HEK293 (cell line): ENCODE data around the gene BICD1.

ENCODE experiments used
- CTCF ChIA-PET: fragments of 350-600 bp; formaldehyde crosslinking; extraction: SDS; loops from one replicate; lab custom pipeline; 2021; ENCODE audit warnings: antibody characterized with exemption; lab: Yijun Ruan, JAX
- POLR2A ChIA-PET: fragments of 300-600 bp; formaldehyde crosslinking; extraction: SDS; loops from one replicate; lab custom pipeline; 2020; ENCODE audit warnings: antibody characterized with exemption, inconsistent platforms; lab: Yijun Ruan, JAX
- H3K27ac ChIP-seq: fragments of 200-500 bp; sonication (Bioruptor generic); 2 replicates; pipeline ENCODE4 v1.5.1; 2014; ENCODE audit warnings: low read depth, low read length, control low read depth, inconsistent platforms; ENCODE audit errors: extremely low read depth
- H3K36me3 ChIP-seq, 2 experiments: fragments of 200-500 bp in 1 of 2; sonication (Bioruptor generic) in 1 of 2; 1 replicate in 1 of 2; 2 replicates in 1 of 2; pipeline ENCODE4 v1.5.1; 2014 to 2017; ENCODE audit warnings: inconsistent platforms in 2 of 2, low read length in 2 of 2; ENCODE audit not compliant: control insufficient read depth in 2 of 2, insufficient read depth in 1 of 2
- H3K4me1 ChIP-seq: fragments of 200-500 bp; sonication (Bioruptor generic); 2 replicates; pipeline ENCODE4 v1.5.1; 2014; ENCODE audit warnings: mild to moderate bottlenecking, low read length, inconsistent platforms; ENCODE audit not compliant: control insufficient read depth, insufficient read depth
- H3K4me3 ChIP-seq: 2 replicates; pipeline ENCODE4 v1.5.1; 2011; ENCODE audit warnings: low read depth, mild to moderate bottlenecking, control low read depth, low read length, moderate library complexity
- H3K9me3 ChIP-seq: fragments of 200-500 bp; sonication (Bioruptor generic); 2 replicates; pipeline ENCODE4 v1.5.1; 2014; ENCODE audit warnings: low read depth, low read length, inconsistent platforms; ENCODE audit not compliant: control insufficient read depth, insufficient read depth
- BCL6B ChIP-seq: fragments of 450-650 bp; formaldehyde crosslinking; IDR thresholded peaks from 2 replicates; pipeline ENCODE4 v1.5.1; 2017; ENCODE audit warnings: missing biosample characterization, missing genetic modification characterization
- GLI4 ChIP-seq: fragments of 450-650 bp; formaldehyde crosslinking; IDR thresholded peaks from 2 replicates; pipeline ENCODE4 v1.5.1; 2016; ENCODE audit warnings: missing biosample characterization, missing genetic modification characterization
- GLIS2 ChIP-seq: fragments of 450-650 bp; formaldehyde crosslinking; IDR thresholded peaks from 2 replicates; pipeline ENCODE4 v1.5.1; 2016; ENCODE audit warnings: missing biosample characterization, missing genetic modification characterization
- KLF7 ChIP-seq: fragments of 450-650 bp; formaldehyde crosslinking; IDR thresholded peaks from 2 replicates; pipeline ENCODE4 v1.5.1; 2016; ENCODE audit warnings: missing biosample characterization, missing genetic modification characterization, borderline replicate concordance
- OSR2 ChIP-seq: fragments of 450-650 bp; formaldehyde crosslinking; IDR thresholded peaks from 2 replicates; pipeline ENCODE4 v1.5.1; 2016; ENCODE audit warnings: missing biosample characterization, missing genetic modification characterization
- OVOL3 ChIP-seq: fragments of 450-650 bp; formaldehyde crosslinking; IDR thresholded peaks from 2 replicates; pipeline ENCODE4 v1.5.1; 2016; ENCODE audit warnings: missing biosample characterization, missing genetic modification characterization
- REST ChIP-seq: fragments of 450-650 bp; formaldehyde crosslinking; IDR thresholded peaks from 2 replicates; pipeline ENCODE4 v1.5.1; 2016; ENCODE audit warnings: missing biosample characterization, missing genetic modification characterization
- YY2 ChIP-seq: fragments of 450-650 bp; formaldehyde crosslinking; IDR thresholded peaks from 2 replicates; pipeline ENCODE4 v1.5.1; 2016; ENCODE audit warnings: missing biosample characterization, missing genetic modification characterization
- ZEB2 ChIP-seq: fragments of 450-650 bp; formaldehyde crosslinking; IDR thresholded peaks from 2 replicates; pipeline ENCODE4 v1.5.1; 2016; ENCODE audit warnings: missing biosample characterization, missing genetic modification characterization
- ZNF157 ChIP-seq: fragments of 450-650 bp; formaldehyde crosslinking; IDR thresholded peaks from 2 replicates; pipeline ENCODE4 v1.5.1; 2016; ENCODE audit warnings: missing biosample characterization, missing genetic modification characterization
- ZNF221 ChIP-seq: fragments of 450-650 bp; formaldehyde crosslinking; IDR thresholded peaks from 2 replicates; pipeline ENCODE4 v1.5.1; 2017; ENCODE audit warnings: missing biosample characterization, missing genetic modification characterization, borderline replicate concordance
- ZNF23 ChIP-seq: fragments of 450-650 bp; formaldehyde crosslinking; IDR thresholded peaks from 2 replicates; pipeline ENCODE4 v1.5.1; 2016; ENCODE audit warnings: missing biosample characterization, missing genetic modification characterization, borderline replicate concordance
- ZNF239 ChIP-seq: fragments of 450-650 bp; formaldehyde crosslinking; IDR thresholded peaks from 2 replicates; pipeline ENCODE4 v1.5.1; 2016; ENCODE audit warnings: missing biosample characterization, missing genetic modification characterization
- ZNF26 ChIP-seq: fragments of 450-650 bp; formaldehyde crosslinking; IDR thresholded peaks from 2 replicates; pipeline ENCODE4 v1.5.1; 2016; ENCODE audit warnings: missing biosample characterization, missing genetic modification characterization
- ZNF292 ChIP-seq: fragments of 450-650 bp; formaldehyde crosslinking; IDR thresholded peaks from 2 replicates; pipeline ENCODE4 v1.5.1; 2016; ENCODE audit warnings: low read depth, missing biosample characterization, missing genetic modification characterization, borderline replicate concordance
- ZNF335 ChIP-seq: fragments of 450-650 bp; formaldehyde crosslinking; conservative IDR thresholded peaks from 2 replicates; pipeline ENCODE4 v1.5.1; 2016; ENCODE audit warnings: missing biosample characterization, missing genetic modification characterization
- ZNF416 ChIP-seq: fragments of 450-650 bp; formaldehyde crosslinking; IDR thresholded peaks from 2 replicates; pipeline ENCODE4 v1.5.1; 2016; ENCODE audit warnings: missing biosample characterization, missing genetic modification characterization
- ZNF501 ChIP-seq: fragments of 450-650 bp; formaldehyde crosslinking; IDR thresholded peaks from 2 replicates; pipeline ENCODE4 v1.5.1; 2016; ENCODE audit warnings: missing biosample characterization, missing genetic modification characterization
- ZNF549 ChIP-seq: fragments of 450-650 bp; IDR thresholded peaks from 2 replicates; pipeline ENCODE4 v1.5.1; 2018; ENCODE audit warnings: missing biosample characterization, missing genetic modification characterization, mild to moderate bottlenecking, inconsistent platforms, moderate library complexity
- ZNF580 ChIP-seq: fragments of 450-650 bp; formaldehyde crosslinking; IDR thresholded peaks from 2 replicates; pipeline ENCODE4 v1.5.1; 2016; ENCODE audit warnings: missing biosample characterization, missing genetic modification characterization
- ZNF629 ChIP-seq: fragments of 450-650 bp; formaldehyde crosslinking; IDR thresholded peaks from 2 replicates; pipeline ENCODE4 v1.5.1; 2017; ENCODE audit warnings: missing biosample characterization, missing genetic modification characterization
- ZNF704 ChIP-seq: fragments of 450-650 bp; formaldehyde crosslinking; IDR thresholded peaks from 2 replicates; pipeline ENCODE4 v1.5.1; 2016; ENCODE audit warnings: missing biosample characterization, missing genetic modification characterization
- ZNF707 ChIP-seq: fragments of 450-650 bp; formaldehyde crosslinking; IDR thresholded peaks from 2 replicates; pipeline ENCODE4 v1.5.1; 2016; ENCODE audit warnings: missing biosample characterization, missing genetic modification characterization
- ZNF76 ChIP-seq: fragments of 450-650 bp; formaldehyde crosslinking; IDR thresholded peaks from 2 replicates; pipeline ENCODE4; 2016; ENCODE audit warnings: low read depth, missing biosample characterization, missing genetic modification characterization, borderline replicate concordance
- ZSCAN16 ChIP-seq: fragments of 450-650 bp; formaldehyde crosslinking; IDR thresholded peaks from 2 replicates; pipeline ENCODE4 v1.5.1; 2016; ENCODE audit warnings: missing biosample characterization, missing genetic modification characterization
- ZSCAN23 ChIP-seq: fragments of 450-650 bp; formaldehyde crosslinking; IDR thresholded peaks from 2 replicates; pipeline ENCODE4 v1.5.1; 2016; ENCODE audit warnings: missing biosample characterization, missing genetic modification characterization

BICD1 gene

GRCh38 chr12:32379213-32379612, 272.6 kb downstream of the BICD1 start:
- Histone ChIP-seq H3K36me3 (no peaks in the 10 kb centered on the region), H3K4me3 (no peak overlapping the region), H3K4me1 (peaks cover 28% of the 10 kb centered on the region; the same call in 1 of the 2 replicates), H3K9me3 (no peaks in the 10 kb centered on the region), H3K27ac (no peak overlapping the region)
- TF ChIP-seq ZEB2 (tag by site-specific recombination) = no peak
- no peak for TF ChIP-seq KLF7 (tag by site-specific recombination)
- no peak for TF ChIP-seq ZNF580 (tag by site-specific recombination)
- no peak for TF ChIP-seq OSR2
- no peak for TF ChIP-seq ZSCAN16
- no peak for TF ChIP-seq ZNF335 (tag by site-specific recombination)
- TF ChIP-seq ZNF23 (tag by site-specific recombination) = no peak
- ChIA-PET CTCF (no interaction called here), POLR2A (no interaction called here)

GRCh38 chr12:32379667-32380066, 273.0 kb downstream of the BICD1 start:
- TF ChIP-seq ZSCAN23 (tag by site-specific recombination) = no peak
- TF ChIP-seq ZNF292 = no peak
- no peak for TF ChIP-seq ZNF629 (tag by site-specific recombination)
- TF ChIP-seq GLI4 (tag by site-specific recombination) = no peak
- TF ChIP-seq ZNF76 = no peak
- TF ChIP-seq REST (tag by site-specific recombination) = no peak
- no peak for TF ChIP-seq ZNF501
- TF ChIP-seq ZNF707 (tag by site-specific recombination) = no peak
- no peak for TF ChIP-seq ZNF221
- no peak for TF ChIP-seq OVOL3 (tag by site-specific recombination)
- no peak for TF ChIP-seq ZNF416 (tag by site-specific recombination)
- TF ChIP-seq ZNF704 (tag by site-specific recombination) = no peak
- no peak for TF ChIP-seq ZNF549 (tag by site-specific recombination)
- TF ChIP-seq YY2 (tag by site-specific recombination) = no peak
- no peak for TF ChIP-seq ZNF239 (tag by site-specific recombination)
- TF ChIP-seq BCL6B = no peak
- TF ChIP-seq GLIS2 (tag by site-specific recombination) = no peak
- no peak for TF ChIP-seq ZNF26 (tag by site-specific recombination)
- no peak for TF ChIP-seq ZNF157
- no peak overlapping the region for H3K4me3 ChIP-seq
- no peaks in the 10 kb centered on the region for H3K36me3 ChIP-seq
- ChIA-PET POLR2A (no interaction called here), CTCF (no interaction called here)
- peaks cover 28% of the 10 kb centered on the region; the same call in 1 of the 2 replicates for H3K4me1 ChIP-seq
- no peaks in the 10 kb centered on the region for H3K9me3 ChIP-seq
- H3K27ac ChIP-seq = no peak overlapping the region
